ENCODE measurements around the gene DIABLO. TPM values are rescaled to one million over a fixed set of nuclear protein-coding genes. Genes with fewer than 3 reads are reported as not detected.
A peak's percentile ranks its signal among the peaks of the same experiment; 100 is the strongest.

The DIABLO gene
- 10 to 100 TPM; 50.5 to 55.2 TPM for total RNA-seq

DNA sequence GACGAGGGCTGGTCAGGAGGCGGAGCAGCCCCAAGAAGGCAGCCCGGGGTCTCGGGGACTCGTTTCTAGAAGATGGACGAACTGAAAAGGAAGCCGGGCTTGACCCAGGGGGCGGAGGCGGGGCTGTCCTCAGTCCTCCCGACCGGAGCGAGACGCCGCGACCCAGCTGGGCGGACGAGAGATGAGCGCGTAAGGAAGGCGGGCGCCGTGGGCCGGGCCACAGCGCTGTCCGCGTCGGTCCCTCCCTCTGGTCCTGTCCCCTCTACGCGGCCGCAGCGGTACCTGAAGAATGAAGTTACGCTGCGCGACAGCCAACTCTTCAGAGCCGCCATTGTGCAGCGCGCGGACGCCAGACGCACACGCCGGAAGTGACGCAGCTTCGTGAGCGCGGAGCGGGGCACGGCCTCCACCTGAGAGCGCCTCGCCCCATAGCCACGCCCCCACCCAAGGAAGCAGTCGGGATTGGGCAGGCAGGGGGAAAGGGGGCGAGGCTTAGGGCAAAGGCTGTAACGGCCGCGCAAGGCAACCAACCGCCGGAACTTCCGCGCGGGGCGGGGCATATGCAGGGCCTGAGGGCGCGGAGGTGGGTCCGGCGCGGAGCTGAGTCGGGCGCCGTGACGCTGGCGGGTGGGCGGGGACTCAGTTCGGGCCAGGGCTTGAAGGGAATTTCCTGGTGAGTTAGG, at the start of gene DIABLO:
Gene DIABLO, minus strand, starts transcription at position 370 of the 683 bp plus-strand sequence. Its CDS starts 38 bp downstream, at position 332.
- DNase-seq (peak; percentile 100), ATAC-seq (peak; percentile 97)
- H3K9me3 Mint-ChIP-seq, result no peaks in the 10 kb centered on the region
- TF ChIP-seq, protein P1, sequence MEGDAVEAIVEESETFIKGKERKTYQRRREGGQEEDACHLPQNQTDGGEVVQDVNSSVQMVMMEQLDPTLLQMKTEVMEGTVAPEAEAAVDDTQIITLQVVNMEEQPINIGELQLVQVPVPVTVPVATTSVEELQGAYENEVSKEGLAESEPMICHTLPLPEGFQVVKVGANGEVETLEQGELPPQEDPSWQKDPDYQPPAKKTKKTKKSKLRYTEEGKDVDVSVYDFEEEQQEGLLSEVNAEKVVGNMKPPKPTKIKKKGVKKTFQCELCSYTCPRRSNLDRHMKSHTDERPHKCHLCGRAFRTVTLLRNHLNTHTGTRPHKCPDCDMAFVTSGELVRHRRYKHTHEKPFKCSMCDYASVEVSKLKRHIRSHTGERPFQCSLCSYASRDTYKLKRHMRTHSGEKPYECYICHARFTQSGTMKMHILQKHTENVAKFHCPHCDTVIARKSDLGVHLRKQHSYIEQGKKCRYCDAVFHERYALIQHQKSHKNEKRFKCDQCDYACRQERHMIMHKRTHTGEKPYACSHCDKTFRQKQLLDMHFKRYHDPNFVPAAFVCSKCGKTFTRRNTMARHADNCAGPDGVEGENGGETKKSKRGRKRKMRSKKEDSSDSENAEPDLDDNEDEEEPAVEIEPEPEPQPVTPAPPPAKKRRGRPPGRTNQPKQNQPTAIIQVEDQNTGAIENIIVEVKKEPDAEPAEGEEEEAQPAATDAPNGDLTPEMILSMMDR (IDR thresholded peaks at IDR 0.05), result no peak
- intact Hi-C loops (cut with micrococcal nuclease), result no loop called here
- peaks cover 19% of the 10 kb centered on the region for H3K36me3 Mint-ChIP-seq (ENCODE audit: low read depth)
- POLR2A ChIA-PET, result interaction anchor here (0.8 to 3.5 kb wide), 6 partner anchors 9 to 301 kb away, joined by 3 to 17 read pairs (median 4); partner anchors contain the start of genes KNTC1 and RSRC2
- CTCF ChIA-PET, result interaction anchor here (0.7 to 4.4 kb wide), 5 partner anchors 12 to 171 kb away, joined by 3 to 21 read pairs (median 3); no protein-coding TSS in a partner anchor
- peaks cover 37% of the 10 kb centered on the region for H3K4me1 Mint-ChIP-seq (ENCODE audit: low read depth)
- H3K27me3 Mint-ChIP-seq, result no peaks in the 10 kb centered on the region
- peak within 1 kb of the TSS; percentile 87 for H3K4me3 Mint-ChIP-seq
- H3K27ac Mint-ChIP-seq, result peak within 1 kb of the TSS; percentile 91

GRCh38 chr12:122275459-122275858, 49.6 kb upstream of the DIABLO start:
- ATAC-seq (no peak), DNase-seq (no peak)
- POLR2A ChIA-PET, result interaction anchor here (0.5 to 1.0 kb wide), 2 partner anchors 22 to 122 kb away, joined by 3 read pairs; no protein-coding TSS in a partner anchor
- CTCF ChIA-PET, result interaction anchor here (1.6 kb wide), 1 partner anchor 9 kb away, joined by 4 read pairs; the partner anchor contains the start of gene VPS33A
- intact Hi-C loops (cut with micrococcal nuclease), result no loop called here
- Mint-ChIP-seq H3K27me3 (no peaks in the 10 kb centered on the region), H3K4me3 (no peak overlapping the region), H3K27ac (no peak overlapping the region), H3K36me3 (ENCODE audit: low read depth) (peaks cover 4% of the 10 kb centered on the region), H3K4me1 (ENCODE audit: low read depth) (no peaks in the 10 kb centered on the region), H3K9me3 (no peaks in the 10 kb centered on the region)
- TF ChIP-seq, protein P1 (IDR thresholded peaks at IDR 0.05), result no peak

DNA sequence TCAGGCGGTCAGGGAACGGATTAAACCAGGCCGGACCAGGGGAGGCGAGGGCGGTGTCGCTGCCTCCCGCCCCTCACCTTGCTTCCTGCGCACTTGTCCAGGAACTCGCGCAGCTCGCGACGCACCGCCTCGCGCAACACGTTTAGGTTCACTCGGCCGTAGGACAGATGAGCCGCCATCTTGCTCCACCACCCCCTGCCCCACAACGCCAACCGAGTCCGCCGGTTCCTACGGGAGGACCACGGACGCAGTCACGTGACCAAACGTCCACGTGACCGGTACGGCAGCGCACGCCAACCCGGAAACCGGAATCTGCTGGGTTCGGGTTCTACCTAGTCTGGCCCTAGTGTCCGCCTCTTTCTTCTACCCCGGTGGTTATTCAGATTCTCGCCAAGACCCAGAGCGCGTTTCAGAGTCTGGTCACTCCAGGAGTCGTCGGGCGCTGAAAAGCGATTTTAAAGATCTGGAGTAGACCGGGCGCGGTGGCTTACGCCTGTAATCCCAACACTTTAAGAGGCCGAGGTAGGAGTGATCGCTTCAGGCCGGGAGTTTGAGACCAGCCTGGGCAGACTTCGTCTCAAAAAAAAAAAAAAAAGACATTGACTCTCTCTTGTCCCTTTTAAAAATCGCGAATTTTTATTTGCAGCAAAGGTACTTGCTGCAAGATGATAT, 40.5 kb upstream of the DIABLO start, which contains the start of gene VPS33A:
Gene VPS33A, minus strand, starts transcription at position 265 of the 672 bp plus-strand sequence. Its CDS starts 86 bp downstream, at position 179.
- ChIA-PET CTCF (interaction anchor here (1.1 to 1.6 kb wide), 4 partner anchors 9 to 39 kb away, joined by 3 to 4 read pairs (median 4); no protein-coding TSS in a partner anchor), POLR2A (interaction anchor here (1.3 to 1.5 kb wide), 2 partner anchors 22 to 261 kb away, joined by 4 to 5 read pairs; partner anchors contain the start of genes KNTC1 and RSRC2)
- intact Hi-C loops (cut with micrococcal nuclease), result no loop called here
- TF ChIP-seq, protein P1 (IDR thresholded peaks at IDR 0.05), result no peak
- peak within 1 kb of the TSS; percentile 97 for H3K4me3 Mint-ChIP-seq
- H3K9me3 Mint-ChIP-seq, result no peaks in the 10 kb centered on the region
- peaks cover 15% of the 10 kb centered on the region for H3K4me1 Mint-ChIP-seq (ENCODE audit: low read depth)
- DNase-seq (peak; percentile 97), ATAC-seq (peak; percentile 83)
- peaks cover 2% of the 10 kb centered on the region for H3K27me3 Mint-ChIP-seq
- peaks cover 8% of the 10 kb centered on the region for H3K36me3 Mint-ChIP-seq (ENCODE audit: low read depth)
- peak within 1 kb of the TSS; percentile 99 for H3K27ac Mint-ChIP-seq

GRCh38 chr12:122265886-122266229, 40.0 kb upstream of the DIABLO start:
- Mint-ChIP-seq H3K27me3 (peaks cover 2% of the 10 kb centered on the region), H3K27ac (peak overlapping the region; percentile 99), H3K4me1 (ENCODE audit: low read depth) (peaks cover 15% of the 10 kb centered on the region), H3K9me3 (no peaks in the 10 kb centered on the region), H3K36me3 (ENCODE audit: low read depth) (peaks cover 13% of the 10 kb centered on the region), H3K4me3 (peak overlapping the region; percentile 97)
- intact Hi-C loops (cut with micrococcal nuclease), result no loop called here
- TF ChIP-seq, protein P1 (IDR thresholded peaks at IDR 0.05), result no peak
- peak; percentile 53 for DNase-seq
- POLR2A ChIA-PET, result no interaction called here
- CTCF ChIA-PET, result interaction anchor here (0.7 to 1.6 kb wide), 3 partner anchors 9 to 21 kb away, joined by 3 to 4 read pairs (median 3); no protein-coding TSS in a partner anchor
- ATAC-seq, result peak; percentile 52
